GM18858 (cell line): ENCODE measurements around the gene TMEM204.

Source experiments
- ATAC-seq: cut with Tn5 transposase; IDR thresholded peaks from one replicate; pipeline ENCODE4 v1.9.1; 2021; ENCODE audit not compliant: unreplicated experiment

Gene TMEM204

DNA sequence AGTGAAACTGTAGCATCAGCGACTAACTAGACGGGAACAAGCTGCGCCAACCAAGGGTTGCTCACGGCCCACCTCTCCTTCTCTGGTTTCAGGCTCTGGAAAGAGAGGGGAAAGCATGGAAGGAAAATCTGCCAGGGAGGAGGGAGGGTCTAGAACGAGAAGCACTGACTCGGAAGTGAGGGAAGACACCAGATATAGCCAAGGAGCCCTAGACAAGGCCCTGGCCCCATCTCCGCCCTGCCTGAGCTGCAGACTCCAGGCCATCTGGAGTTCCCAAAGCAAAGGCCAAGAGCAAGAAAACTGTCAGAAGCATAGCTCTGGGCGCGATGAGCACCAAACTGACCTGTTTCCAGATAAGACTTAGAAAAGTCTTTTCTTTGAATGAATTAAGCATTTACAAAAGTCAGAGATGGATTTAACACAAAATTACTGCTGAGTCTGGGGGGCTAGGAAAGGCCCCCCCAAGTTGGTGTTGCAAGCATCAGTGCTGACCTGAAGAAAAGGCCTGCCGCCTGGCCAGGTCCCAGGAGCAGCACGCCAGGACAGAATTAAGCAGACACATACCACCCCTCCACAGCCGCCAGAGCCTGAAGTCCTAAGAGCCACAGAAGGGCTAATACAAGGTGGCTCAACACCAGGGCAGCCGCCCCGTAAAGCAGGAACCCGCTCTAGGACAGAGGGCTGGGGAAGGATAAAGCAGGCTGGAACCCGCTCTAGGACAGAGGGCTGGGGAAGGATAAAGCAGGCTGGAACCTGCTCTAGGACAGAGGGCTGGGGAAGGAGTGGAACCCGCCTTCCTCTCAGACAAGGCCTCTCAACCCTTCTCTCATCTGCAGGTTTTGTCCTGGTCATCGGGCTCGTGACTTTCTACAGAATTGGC, 20.7 kb downstream of the TMEM204 start:
- no peak for ATAC-seq

GRCh38 chr16:1554826-1555445, 21.5 kb downstream of the TMEM204 start:
- no peak for ATAC-seq

GRCh38 chr16:1556254-1556653, 22.8 kb downstream of the TMEM204 start:
- no peak for ATAC-seq

DNA sequence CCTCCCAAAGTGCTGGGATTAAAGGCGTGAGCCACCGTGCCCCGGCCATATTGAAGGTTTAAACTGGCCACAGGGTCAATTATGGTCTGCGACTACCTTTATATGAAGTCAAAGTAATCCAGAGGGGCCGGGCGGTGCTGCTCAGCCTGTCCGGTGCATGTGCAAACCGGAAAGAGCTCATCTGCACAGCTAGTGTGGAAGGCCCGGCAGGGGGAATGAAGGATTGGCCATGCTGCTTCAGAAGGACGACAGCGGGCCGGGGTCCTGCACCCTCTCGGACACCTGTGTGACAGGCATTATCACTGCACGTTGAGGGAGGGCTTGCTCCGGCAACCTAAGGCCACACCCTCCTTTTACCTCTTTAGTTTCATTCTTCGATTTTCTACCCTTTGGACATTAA, 23.6 kb downstream of the TMEM204 start:
- no peak for ATAC-seq

DNA sequence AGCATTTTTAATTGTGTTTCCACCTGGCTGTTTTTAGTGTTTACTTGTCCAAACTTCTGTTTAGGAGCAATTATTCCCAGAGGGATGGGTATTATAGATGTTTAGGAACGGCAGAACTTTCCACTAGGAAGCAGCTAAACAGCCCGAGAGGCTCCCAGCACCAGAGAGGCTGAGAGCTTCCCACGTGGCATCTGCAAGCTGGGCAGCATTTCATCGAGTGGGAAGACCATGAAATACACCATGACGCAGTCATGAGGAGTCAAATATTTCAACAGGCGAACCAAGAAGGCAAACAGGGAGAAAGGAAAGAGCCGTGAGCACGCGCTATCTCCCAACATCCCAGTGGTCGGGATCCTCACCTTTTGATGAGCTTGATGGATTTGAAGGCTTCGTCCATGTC, 24.1 kb downstream of the TMEM204 start:
- ATAC-seq: no peak

- ATAC-seq: no peak
These were observed 26.0 kb downstream of the TMEM204 start for GRCh38 chr16:1559446-1559975.

GRCh38 chr16:1560153-1560552, 26.7 kb downstream of the TMEM204 start:
- ATAC-seq: no peak

- ATAC-seq: no peak
These were observed 27.4 kb downstream of the TMEM204 start for GRCh38 chr16:1560866-1561265.

GRCh38 chr16:1561266-1561665, 27.8 kb downstream of the TMEM204 start:
- no peak for ATAC-seq

DNA sequence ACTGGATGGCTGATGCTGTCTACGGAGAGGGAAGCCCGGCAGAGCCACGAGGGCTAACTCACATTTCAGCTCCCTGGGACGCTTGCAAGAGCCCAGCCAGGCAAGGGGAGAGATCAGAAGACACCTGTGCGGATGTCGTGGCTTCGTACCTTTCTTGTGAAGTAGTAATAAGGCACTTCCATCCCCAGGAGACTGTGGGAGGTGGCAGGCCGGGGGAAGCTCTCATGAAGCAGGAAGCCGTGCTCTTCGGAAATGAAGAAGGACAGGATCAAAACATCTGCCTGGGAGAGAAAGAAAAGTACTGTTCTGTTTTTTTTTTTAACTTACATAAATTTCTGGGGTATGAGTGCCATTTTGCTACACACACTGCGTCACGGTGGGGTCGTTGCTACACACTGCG, 28.4 kb downstream of the TMEM204 start:
- no peak for ATAC-seq

DNA sequence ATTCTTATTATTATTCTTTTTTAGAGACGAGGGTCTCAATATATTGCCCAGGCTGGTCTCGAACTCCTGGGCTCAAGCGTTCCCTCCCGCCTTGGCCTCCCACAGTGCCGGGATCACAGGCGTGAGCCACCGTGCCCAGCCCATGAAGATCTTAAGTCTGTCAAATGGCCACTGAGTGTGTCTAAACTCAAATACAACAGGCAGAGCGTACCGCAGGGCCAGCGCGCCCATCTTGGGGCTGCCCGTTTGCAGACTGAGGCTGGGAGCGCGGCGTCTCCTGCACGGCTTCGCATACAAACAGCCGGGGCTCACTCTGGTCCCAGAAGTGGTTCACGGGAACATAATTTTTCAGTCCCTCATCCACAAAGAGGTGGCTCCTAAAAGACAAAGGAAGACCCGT, 30.3 kb downstream of the TMEM204 start:
- ATAC-seq: no peak

- ATAC-seq: no peak
These were observed 30.9 kb downstream of the TMEM204 start for GRCh38 chr16:1564325-1564724.

DNA sequence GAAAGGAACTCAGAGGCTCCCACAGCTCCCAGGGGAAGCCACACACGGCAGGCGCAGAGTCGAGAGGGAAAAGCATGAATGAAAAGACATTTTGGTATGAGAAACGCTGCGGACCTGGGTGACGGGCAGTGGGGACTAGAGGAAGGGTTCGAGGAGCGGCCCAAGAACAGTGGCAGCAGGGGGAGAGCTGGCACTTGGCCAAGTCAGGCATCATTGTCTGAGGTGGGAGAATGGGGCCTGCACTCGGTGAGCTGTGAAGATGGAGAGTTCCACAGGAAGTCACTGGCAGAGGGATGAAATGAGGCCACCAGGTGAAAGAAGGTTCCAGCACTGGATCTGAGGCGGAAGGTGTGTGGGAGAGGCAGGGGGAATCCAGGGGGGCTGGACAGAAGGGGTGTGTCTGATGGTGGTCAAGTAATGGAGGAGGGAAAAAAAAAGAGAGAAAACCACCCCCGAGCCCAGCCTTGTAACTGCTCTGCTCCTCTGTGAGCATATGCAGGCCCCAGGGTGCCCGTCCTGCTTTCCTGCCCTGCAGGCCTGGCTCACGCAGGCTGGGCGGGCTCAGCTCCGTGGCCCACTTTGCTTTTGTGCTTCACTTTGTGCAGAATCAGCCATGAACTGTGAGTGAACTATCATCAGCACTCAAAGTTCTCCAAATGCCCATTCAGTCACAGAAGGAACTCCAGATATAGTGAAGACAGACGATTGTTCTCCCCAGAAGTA, 31.8 kb downstream of the TMEM204 start:
- ATAC-seq: no peak

DNA sequence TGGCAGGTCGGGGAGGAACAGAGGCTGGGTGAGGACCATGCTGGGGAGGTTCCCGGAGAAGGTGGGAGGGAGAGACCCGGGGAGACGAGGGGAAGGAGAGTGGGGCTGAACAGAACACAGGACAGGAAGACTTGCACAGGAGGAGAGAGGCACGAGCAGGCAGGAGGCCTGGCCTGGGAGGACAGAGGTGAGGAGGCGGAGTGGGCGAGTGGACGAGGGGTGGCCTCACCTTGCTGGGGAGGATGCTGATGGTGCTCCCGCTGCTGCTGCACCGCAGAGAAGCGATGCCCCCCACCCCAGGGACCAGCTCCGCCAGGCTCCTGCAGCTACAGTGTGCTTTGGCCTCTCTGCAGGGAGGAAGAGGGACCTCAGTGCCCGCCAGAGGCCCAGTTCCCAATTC, 34.5 kb downstream of the TMEM204 start:
- ATAC-seq: no peak

DNA sequence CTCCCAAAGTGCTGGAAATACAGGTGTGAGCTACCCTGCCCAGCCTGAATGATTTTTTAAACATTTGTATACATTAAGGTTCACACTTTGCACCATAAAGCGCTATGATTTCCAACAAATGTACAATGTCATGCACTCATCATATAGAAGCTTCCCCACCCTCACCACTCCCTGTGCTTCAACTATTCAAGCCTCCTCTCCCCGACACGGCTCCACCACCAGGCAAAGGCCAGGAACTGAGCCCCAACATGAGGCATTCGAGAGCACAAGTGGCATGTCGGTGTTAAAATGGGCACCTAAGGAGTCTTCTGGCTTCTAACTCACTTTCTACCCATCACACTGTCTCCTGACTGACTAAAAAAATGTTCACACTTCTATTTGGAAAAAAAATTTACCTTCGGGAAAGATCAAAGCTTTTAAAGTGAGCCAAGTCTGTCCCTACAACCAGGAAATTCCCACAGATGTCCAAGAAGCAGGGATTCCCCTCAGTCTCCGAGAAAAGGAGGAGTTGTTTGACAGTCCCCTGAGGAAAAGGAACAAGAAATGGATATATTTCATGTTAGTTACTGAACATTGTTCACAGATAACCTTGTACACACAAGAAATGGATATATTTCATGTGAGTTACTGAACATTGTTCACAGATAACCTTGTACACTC, 37.7 kb downstream of the TMEM204 start:
- ATAC-seq: no peak

DNA sequence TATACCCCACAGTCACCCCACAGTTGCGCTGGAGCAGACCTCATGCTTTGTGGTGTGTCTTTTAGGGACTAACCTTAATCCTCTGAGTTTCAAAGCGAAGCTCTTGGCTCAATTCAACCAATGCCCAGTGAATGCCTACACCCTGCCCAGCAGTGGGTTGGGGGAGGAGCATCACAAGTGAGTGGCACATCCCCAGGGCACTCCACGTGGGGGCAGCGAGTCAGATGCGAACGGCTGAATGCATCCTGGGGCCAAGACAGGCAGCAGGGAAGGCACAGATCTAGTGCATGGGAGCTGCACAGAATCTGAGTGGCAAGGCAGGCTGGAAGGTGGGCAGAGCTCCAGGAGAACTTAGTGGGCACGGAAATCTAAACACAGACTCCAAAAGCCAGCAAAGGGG, 39.2 kb downstream of the TMEM204 start:
- ATAC-seq: no peak

DNA sequence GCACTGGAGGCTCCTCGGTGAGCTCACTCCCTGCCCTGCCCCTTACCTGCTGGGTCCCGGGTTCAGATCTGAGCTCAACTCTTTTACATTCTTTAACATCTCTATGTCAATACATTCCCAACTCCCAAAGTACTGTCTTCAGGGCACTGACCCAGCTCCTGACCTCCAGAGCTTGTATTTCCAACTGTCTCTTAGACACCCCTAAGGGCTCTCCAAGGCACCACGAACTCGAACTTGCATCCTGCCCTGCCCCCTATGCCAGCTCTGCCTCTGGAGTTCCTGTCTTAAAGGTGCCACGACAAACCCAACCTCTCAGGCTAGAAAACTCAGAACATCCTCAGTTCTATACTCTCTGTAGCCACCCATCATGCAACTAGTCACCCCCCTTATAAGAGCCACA, 39.8 kb downstream of the TMEM204 start:
- no peak for ATAC-seq

GRCh38 chr16:1575578-1575977, 42.1 kb downstream of the TMEM204 start:
- no peak for ATAC-seq

DNA sequence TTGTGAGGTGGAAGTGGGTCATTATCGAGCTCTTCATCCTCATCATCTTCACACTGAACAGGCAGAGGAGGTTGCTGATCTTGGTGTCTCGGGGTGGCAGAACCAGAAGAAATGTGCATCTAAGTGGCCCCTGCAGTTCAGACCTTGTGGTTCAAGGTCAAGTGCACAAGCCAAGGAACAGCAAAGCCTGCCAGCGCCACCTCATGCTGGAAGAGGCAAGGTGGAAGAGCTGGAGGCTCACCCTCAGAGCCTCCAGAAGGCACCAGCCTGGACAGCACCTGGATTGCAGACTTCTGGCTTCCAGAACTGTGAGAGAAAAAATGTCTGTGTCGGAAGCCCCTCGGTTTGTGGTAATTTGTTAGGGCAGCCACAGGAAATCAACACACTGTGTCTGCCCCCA, 45.7 kb downstream of the TMEM204 start:
- ATAC-seq: no peak

- ATAC-seq: no peak
These were observed 46.8 kb downstream of the TMEM204 start for GRCh38 chr16:1580256-1580655.

GRCh38 chr16:1580956-1581355, 47.5 kb downstream of the TMEM204 start:
- ATAC-seq: no peak
